AG09309 (cell line): ENCODE data around the gene SPPL2B.
A peak's percentile ranks its signal among the peaks of the same experiment; 100 is the strongest.

ENCODE experiments used
- DNase-seq: peaks from one replicate; pipeline ENCODE4 v3.0.0-alpha.2; 2010; ENCODE audit warnings: low read depth
- H3K4me3 ChIP-seq: 2 replicates; pipeline ENCODE4 v1.5.1; 2011; ENCODE audit warnings: mild to moderate bottlenecking, low read depth, low read length, moderate library complexity; ENCODE audit not compliant: control insufficient read depth
- CTCF ChIP-seq: IDR thresholded peaks from 2 replicates; pipeline ENCODE4 v1.5.1; 2011; ENCODE audit warnings: mild to moderate bottlenecking, low read depth, low read length, inconsistent platforms; ENCODE audit not compliant: insufficient read depth, control insufficient read depth; ENCODE audit errors: missing control alignments

Gene SPPL2B

GRCh38 chr19:2329501-2329916 lies 1.0 kb downstream of the SPPL2B start:
- no peak for DNase-seq
- H3K4me3 ChIP-seq, result peak overlapping the region; percentile 96
- TF ChIP-seq CTCF, result no peak

- no peak for TF ChIP-seq CTCF
- no peak for DNase-seq
- no peak overlapping the region for H3K4me3 ChIP-seq
These were observed 1.8 kb downstream of the SPPL2B start for GRCh38 chr19:2330255-2330631.

- DNase-seq, result no peak
- no peak overlapping the region for H3K4me3 ChIP-seq
- TF ChIP-seq CTCF, result no peak
These were observed 2.3 kb downstream of the SPPL2B start for GRCh38 chr19:2330632-2331284.

- TF ChIP-seq CTCF, result no peak
- DNase-seq, result no peak
- no peak overlapping the region for H3K4me3 ChIP-seq
These were observed 3.2 kb downstream of the SPPL2B start for GRCh38 chr19:2331601-2332246.

- no peak for TF ChIP-seq CTCF
- no peak overlapping the region for H3K4me3 ChIP-seq
- DNase-seq, result no peak
These were observed 4.0 kb downstream of the SPPL2B start for GRCh38 chr19:2332341-2333026.

- DNase-seq, result no peak
- no peak overlapping the region for H3K4me3 ChIP-seq
- TF ChIP-seq CTCF, result no peak
These were observed 4.7 kb downstream of the SPPL2B start for GRCh38 chr19:2333027-2333806.
